Hematopoietic multipotent progenitor cell treated with erythropoietin and hydrocortisone succinate and interleukin-3 and kit ligand, for 8 days (in vitro differentiated cells): ENCODE results near the gene EIF5A.

ENCODE experiments used
- DNase-seq: peaks from one replicate; pipeline ENCODE4 v3.0.0-alpha.2; 2015

EIF5A gene

DNA sequence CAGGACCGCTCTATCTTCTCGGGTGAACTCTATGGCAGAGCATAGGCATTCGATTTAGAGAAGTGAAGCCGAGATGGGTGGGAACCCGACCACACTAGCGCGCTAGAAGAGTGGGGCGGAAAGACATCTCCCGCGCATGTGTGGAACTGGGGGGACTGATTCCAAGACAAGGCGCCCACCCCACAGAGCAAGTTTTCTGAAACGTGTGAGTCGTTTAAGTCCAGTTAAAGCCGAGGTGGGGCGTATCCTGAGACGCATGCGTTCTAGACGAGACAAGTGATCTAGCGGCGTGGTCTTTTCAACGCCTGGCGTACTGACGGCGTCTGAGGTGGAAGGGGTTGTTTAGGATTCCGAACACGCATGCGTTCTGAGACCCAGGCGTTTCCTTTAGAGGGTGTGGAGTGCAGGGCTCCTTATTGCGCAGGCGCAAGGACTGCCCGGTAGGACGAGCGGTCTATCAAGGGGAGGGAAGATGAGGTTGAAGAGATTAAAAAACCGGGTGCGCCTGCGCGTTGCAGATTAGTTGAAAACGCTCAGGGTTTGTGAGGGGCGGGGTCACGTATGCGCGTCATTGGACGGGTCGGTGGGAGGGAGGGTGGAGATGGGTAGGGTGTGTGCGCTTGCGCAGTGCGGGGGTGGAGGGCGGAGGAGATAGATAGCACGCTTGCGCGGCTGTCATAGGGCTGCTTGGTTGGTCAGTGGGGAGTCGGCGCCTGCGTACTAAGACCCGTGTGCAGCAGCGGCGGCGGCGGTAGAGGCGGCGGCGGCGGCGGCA is at the start of gene EIF5A:
Gene EIF5A, plus strand, starts transcription at position 718 of the 775 bp plus-strand sequence. CDS start 2,008 bp downstream, outside the sequence.
- peak; percentile 100 for DNase-seq

DNA sequence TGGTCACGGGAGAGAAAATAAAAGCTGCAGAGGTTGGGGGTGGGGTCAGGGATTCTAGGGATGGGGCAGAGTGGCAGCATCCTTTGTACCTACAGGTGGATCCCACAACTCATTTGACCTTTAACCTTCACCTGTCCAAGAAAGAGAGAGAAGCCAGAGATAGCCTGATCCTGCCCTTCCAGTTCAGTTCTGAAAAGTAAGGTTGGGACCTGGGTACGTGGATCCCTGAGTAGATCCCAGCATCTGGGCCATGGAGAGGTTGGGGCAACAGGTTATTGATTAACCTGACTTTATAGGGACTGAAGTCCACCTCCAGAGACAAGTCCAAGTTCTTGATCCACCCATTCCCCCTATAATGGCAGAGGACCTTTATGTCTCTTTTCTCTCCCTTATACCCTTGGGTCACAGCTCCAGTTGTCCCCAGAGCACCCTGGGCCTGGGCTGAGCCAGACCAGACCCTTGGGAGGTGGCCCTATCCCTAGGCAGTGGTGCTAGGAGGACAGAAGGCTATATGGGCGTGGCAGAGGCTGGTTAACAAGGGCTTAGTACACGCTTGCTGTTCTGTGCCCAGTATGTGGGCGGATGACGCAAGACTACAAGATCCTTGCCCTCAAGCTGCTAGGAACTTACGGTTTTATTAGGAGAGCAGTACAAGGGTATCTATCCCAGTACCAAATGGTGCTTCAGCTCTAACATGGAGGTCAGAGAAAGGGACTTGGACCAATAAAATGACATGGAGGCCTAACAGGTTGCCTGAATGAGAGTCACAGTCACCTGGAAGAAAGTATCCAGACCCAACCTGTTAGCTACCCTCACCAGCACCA is 48.5 kb upstream of the EIF5A start:
- DNase-seq = peak; percentile 63

DNA sequence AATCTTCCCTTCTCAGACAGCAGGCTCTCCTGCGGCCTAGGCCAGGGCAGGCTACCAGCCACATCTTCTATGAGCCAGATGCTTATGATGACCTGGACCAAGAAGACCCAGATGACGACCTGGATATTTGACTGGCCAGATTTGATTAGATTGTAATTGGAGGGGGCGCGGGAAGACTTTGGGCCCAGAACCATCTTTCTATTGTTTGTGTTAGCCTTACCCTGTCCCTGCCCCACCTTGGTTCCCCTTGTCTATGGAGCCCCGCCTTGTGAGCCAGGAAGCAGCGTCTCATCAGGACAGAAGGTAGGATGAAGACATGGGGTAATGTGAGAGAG is 47.9 kb upstream of the EIF5A start:
- DNase-seq = no peak

DNA sequence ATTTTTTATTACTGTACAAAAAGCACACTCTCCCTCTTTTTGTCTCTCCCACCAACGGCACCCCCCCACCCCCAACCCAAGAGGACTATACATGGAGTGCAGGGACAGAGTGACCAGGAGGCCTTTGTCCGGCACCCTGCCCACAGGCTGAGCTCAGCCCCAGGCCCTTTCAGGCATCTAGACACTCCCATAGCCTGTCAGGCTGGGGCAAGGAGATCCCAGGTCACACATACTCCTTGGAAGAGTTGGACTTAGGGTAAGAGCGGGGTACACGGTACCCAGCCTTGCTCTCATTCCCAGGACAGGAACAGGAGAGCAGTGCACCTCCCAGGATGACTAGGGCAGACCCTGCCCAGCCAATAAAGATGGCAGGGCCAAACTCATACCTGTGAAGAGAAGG is 47.3 kb upstream of the EIF5A start:
- no peak for DNase-seq

DNA sequence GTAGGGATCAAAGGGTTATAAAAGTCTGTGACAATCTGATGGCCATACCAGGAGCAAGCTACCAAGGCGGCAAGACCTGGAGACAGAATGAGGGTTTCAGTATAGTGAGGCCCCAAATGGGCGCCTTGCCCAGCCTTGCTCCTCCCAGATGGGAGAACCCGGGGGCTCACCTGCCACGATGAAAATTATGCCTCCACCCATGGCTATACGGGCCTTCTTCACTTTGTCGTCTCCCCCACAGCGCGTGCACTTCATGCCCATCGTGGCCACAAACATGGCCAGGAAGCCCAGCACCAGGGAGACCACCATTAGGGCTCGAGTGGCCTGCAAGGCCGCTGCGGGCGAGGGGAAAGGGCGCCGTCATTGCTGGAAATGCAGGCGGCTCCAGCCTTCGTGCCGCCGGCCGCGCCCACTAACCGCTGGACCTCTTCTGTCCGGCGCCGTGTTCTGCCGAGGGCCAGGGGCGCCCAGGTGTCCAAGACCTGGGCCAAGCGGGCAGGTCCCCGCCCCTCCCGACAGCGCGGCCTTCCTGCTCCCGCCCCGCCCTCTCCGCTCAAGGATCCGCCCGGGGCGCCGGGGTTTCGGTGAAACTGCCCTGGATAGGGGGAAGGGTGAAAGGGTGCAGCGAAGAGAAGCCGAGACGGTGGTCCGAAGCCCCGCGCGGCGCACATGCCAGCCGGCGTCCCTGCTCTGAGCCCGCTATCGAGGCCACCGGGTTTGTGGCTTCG is 46.6 kb upstream of the EIF5A start:
- DNase-seq = peak; percentile 58

DNA sequence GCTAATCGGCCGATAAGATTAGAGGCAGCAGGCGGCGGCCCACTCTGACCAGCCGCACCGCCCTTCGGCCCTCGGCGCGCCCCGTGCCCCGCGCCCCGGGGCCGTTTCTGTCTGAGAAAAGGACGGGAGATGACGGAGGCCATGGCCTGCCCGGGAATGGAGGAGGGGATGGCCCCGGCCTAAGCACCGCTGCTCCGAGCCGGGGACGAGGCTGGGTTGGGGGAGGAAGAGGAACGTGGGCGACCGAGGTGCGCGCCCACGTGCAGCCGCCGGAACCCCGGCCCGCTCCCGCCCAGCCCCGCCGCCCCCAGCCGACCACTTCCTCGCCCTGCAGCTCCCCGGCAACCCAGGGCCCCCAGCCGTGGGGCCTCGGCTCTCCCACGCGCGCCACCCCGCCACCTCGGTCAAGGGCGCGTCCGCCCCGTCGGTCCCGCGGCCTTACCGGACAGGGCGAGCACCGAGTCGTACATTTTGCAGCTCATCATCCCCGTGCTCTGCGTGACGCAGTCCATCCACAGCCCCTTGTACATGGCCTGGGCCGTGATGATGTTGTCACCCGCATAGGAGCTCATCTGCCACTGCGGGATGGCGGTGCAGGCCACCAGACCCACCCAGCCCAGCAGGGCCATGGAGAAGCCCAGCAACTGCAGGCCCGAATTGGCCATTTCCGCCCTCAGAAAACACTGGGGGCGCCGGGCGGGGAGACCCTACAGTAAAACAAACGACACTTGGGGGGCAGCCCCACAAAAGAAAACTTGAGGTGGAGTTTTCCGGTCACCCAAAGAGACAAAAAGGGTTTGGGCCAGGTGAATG is 45.8 kb upstream of the EIF5A start:
- peak; percentile 14 for DNase-seq

DNA sequence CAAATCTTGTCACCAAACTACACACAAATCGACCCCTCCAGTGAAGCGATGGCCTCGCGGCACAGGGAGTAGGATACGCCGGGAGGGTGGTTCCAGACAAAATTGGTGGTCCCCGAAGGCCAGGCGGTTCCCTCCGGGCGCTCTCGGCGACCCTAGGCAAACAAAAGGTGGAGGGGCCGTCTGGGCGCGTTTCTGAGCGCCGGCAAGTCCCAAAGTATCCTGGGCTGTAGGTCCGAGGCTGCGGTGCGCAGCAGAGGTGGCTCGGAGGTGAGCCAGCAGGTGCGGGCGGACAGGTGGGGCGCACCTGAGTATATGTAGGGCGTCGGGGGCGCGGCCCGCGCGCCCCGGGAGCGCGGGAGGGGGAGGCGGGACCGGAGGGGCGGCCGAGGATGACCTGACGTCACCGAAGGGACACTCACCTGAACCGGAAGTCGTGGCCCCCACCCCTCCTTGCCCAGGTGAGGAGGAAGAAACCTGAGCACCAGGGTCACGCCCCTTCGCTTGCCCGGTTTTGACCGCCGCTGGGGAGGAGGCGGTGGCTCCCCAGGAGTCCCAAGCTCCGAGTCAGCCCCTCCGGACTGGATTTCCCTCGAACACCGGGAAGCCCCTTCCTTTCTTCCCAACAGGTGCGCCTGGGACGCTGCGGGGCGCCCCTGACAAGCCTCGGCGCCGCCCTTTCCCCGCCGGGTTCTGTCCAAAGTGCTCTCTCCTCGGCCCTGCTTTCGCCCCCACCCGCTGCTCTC is 45.1 kb upstream of the EIF5A start, which contains the start of gene CLDN7:
Gene CLDN7, minus strand, starts transcription at position 287 of the 743 bp plus-strand sequence. CDS start 435 bp downstream, outside the sequence.
- no peak for DNase-seq

DNA sequence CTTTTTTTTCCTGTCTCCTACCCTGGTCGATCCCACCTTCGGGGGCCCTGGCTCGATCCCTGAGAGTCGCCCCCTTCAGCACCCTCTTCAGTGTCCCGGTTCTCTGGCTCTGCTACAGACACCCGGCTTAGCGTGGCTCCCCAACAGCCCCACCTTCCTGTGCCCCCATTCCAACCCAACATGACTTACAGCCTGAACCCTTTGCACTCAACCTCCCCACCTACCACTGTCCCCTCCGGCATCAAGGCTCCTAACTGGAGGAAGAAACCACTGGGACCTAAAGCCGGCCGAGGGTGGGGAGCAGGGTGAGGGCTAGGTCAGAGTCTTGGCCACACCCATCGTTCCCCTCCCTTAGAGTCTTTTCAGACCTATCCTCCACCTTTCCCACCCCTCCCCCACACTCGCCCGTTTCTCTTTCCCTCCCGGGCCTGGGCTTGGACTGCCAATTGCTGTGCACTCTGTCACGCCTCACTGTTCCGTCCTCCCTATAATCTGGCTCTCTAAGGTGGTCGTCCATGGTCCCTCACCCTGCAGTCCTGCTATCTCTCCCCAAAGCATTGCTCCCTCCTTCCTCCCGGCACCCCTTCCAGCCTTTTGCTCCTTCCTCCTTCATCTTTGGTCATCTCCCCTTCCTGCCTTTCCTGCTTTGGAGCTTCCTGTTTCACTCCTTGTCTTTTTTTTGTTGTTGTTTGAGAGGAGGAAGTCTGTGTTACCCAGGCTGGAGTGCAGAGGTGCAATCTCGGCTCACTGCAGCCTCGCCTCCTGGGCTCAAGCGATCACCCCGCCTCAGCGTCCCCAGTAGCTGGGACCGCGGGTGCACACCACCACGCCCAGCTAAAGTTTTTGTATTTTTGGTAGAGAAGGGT is 44.3 kb upstream of the EIF5A start:
- peak; percentile 35 for DNase-seq

DNA sequence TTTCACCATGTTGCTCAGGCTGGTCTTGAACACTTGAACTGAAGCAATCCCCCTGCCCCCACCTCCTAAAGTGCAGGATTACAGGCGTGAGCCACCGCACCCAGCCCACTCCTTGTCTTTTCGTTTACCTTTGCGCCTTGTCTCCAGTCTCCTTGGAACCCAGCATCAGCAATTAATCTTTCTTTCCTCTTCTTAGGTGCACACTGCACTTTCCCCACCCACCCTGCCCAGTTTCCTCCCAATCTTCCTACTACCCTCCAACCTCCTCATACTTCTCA is 43.7 kb upstream of the EIF5A start:
- no peak for DNase-seq

DNA sequence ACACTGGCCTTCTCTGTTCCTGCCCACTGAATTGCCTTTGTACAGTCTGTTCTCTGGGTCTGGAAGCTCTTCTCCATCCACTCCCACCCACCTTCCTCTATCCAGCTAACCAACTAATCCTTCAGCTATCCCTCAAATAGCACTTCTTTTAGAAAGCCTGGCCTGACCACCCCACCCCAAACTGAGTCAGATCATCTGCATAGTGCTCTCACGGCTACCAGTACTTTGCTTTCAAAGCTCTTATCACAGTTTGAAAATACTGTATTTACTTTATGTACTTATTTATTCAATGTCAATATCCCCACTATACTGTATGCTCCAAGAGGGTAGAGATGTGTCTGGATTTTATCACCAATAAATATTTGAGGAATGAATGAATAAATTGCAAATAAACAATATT is 40.6 kb upstream of the EIF5A start:
- no peak for DNase-seq

DNA sequence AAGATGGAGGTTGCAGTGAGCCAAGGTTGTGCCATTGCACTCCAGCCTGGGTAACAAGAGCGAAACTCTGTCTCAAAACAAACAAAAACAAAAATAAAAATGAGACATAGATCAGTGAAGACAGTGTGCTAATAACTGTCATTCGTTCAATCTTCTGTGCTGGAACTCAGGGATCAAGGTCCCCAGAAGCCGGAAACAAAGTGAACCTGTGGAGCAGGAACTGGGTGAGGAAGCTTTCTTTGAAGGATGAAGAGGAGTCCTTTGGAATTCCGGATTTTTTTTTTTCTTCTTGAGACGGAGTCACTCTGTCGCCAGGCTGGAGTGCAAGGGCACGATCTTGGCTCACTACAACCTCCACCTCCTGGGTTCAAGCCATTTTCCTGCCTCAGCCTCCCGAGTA is 28.0 kb upstream of the EIF5A start:
- DNase-seq = no peak

DNA sequence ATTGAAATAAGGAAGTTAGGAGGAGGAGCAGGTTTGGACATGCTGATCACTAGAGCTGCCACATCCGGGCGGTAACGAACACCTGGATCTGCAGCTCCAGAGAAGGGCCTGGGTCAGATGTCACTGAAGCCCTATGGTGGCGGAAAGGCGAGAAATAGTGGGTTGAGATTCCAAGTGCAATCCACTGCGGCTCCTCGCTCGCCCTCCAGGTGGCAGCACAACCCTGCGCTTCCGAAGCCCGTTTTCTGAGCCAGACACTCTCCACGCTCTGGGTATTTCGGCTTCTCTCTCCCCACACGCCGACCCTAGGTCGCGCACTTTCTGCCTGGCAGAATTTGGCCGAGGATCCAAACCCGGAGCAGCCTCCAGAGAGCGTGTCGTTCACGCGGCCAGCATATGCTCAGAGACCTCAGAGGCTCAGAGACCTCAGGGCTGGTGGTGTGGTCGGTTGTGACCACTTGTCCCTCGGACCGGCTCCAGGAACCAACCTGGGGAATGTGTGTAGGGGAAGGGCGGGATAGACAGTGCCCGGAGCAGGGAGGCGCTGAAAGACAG is 26.8 kb upstream of the EIF5A start:
- DNase-seq = peak; percentile 91

DNA sequence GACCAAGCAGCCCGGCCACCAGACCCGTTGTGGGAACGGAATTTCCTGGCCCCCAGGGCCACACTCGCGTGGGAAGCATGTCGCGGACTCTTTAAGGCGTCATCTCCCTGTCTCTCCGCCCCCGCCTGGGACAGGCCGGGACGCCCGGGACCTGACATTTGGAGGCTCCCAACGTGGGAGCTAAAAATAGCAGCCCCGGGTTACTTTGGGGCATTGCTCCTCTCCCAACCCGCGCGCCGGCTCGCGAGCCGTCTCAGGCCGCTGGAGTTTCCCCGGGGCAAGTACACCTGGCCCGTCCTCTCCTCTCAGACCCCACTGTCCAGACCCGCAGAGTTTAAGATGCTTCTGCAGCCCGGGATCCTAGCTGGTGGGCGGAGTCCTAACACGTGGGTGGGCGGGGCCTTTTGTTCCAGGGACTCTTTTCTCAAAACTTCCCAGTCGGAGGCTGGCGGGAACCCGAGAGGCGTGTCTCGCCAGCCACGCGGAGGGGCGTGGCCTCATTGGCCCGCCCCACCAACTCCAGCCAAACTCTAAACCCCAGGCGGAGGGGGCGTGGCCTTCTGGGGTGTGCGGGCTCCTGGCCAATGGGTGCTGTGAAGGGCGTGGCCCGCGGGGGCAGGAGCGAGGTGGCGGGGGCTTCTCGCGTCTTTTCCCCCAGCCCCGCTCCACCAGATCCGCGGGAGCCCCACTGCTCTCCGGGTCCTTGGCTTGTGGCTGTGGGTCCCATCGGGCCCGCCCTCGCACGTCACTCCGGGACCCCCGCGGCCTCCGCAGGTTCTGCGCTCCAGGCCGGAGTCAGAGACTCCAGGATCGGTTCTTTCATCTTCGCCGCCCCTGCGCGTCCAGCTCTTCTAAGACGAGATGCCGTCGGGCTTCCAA is 26.1 kb upstream of the EIF5A start, which contains the start of gene SLC2A4:
Gene SLC2A4, plus strand, starts transcription at position 645 of the 879 bp plus-strand sequence. Its CDS starts 217 bp downstream, at position 862.
- DNase-seq = peak; percentile 97

DNA sequence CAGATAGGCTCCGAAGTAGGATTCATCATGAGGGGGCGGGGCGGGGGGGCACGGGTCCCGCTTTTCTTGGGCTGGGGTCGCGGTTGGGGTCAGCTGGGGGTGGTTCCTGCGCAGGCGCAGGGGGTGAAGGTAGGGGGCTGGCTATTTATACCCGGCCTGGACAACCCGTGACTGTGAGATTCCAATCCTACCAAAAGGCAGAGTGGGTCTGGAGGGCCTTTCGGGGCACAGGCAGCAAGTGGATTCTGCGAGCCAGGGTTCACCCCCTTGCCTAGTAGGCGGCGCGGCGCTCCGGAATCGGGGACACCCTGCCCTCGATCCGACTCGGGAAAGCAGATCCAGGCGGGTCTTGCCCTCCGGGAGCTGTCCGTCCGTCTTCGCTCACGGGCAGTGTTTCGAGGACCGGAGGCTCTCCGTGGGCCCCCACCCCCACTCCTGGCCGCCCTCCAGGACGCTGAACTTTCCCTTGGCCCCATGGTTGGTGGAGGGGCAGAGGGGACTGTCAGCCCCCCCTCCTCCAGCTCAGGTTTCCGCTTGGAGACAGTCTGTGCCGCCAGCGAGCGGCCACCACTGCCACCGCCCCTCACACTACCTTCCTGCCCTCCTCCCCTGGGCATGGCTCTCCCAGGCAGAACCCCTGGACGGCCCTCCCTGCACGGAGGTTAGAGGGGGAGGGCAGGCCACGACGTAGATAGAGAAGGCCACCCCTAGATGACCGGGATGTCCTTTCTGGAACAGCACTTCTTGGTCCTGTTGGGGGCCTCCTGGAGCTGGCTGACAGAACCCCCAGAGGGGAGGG is 25.3 kb upstream of the EIF5A start:
- DNase-seq = peak; percentile 6

DNA sequence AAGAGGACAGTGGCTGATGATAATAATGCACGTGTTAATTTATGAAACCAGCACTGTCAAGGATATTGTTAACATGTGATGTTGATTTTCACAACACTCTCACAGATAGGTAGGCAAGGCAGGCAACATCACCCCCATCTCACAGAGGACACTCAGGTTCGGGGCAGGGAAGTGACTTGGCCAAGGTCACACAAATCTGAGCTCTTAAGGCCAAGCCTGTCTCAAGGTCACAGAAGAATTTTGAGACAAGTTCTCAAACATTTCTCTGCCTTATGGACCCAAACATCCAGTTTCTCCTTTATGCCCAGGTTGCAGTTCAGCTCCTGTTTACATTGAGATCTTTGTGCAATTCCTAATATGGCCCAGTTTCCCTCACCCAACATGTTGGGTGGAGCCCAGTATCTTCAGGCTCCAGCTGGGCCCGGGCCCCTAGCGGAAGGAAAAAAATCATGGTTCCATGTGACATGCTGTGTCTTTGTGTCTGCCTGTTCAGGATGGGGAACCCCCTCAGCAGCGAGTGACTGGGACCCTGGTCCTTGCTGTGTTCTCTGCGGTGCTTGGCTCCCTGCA is 24.6 kb upstream of the EIF5A start:
- peak; percentile 90 for DNase-seq

DNA sequence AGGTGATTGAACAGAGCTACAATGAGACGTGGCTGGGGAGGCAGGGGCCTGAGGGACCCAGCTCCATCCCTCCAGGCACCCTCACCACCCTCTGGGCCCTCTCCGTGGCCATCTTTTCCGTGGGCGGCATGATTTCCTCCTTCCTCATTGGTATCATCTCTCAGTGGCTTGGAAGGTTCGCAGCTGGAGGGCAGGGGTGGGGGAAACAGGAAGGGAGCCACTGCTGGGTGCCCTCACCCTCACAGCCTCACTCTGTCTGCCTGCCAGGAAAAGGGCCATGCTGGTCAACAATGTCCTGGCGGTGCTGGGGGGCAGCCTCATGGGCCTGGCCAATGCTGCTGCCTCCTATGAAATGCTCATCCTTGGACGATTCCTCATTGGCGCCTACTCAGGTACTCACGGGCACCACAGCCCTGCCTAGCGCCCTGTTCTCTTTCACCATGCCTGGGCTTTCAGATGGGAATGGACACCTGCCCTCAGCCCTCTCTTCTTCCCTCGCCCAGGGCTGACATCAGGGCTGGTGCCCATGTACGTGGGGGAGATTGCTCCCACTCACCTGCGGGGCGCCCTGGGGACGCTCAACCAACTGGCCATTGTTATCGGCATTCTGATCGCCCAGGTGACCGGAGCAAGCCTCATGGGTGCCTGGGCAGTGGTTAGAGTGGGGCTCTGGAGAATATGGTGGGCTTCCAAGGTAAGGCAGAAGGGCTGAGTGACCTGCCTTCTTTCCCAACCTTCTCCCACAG is 23.8 kb upstream of the EIF5A start:
- DNase-seq = no peak

DNA sequence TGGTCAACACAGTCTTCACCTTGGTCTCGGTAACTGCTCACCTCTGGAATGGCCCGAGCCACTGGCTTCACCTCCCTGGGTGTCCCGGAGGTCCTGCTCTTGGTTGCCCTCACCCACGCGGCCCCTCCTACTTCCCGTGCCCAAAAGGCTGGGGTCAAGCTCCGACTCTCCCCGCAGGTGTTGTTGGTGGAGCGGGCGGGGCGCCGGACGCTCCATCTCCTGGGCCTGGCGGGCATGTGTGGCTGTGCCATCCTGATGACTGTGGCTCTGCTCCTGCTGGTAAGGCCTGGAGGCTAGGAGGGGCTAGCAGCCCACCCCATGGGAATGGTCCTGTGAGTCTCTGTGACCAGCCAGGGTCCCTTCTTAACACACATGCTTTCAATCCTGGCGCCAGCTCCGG is 22.5 kb upstream of the EIF5A start:
- DNase-seq = no peak

DNA sequence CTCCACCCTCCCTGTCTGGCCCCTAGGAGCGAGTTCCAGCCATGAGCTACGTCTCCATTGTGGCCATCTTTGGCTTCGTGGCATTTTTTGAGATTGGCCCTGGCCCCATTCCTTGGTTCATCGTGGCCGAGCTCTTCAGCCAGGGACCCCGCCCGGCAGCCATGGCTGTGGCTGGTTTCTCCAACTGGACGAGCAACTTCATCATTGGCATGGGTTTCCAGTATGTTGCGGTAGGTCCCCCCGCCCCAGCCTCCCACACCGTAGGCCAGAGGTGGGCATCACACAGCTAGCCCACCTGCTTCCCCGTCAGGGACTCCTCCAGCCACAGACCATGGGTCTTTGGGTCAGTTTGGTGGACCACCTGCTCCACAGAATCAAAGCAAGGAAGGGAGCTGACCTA is 21.7 kb upstream of the EIF5A start:
- DNase-seq = no peak
